ENCODE data around the gene WDFY2.

The WDFY2 gene

GRCh38 chr13:51728972-51729371 lies 144.7 kb downstream of the WDFY2 start:
- peaks cover 9 to 13% of the 10 kb centered on the region in 2 donors for H3K4me1 ChIP-seq (ENCODE audit: control insufficient read depth in 2 of 2, insufficient read depth in 1 of 2, low read depth in 1 of 2, low read length in 2 of 2)
- H3K23ac ChIP-seq (ENCODE audit: low read depth, low read length, poor library complexity) = no peak overlapping the region
- H2BK5ac ChIP-seq (ENCODE audit: low read length) = no peak overlapping the region
- no peak overlapping the region for H4K8ac ChIP-seq (ENCODE audit: low read depth, low read length)
- WGBS, 2 donors (ENCODE audit: extremely low coverage in 2 of 2, insufficient read length in 2 of 2, insufficient replicate concordance in 1 of 2) = no CpG with 5 or more reads among the region's 10 CpGs
- H3K14ac ChIP-seq (ENCODE audit: low read length) = no peak overlapping the region
- H3K27ac ChIP-seq (replicated peaks; ENCODE audit: low read length) = no peak overlapping the region
- no peak overlapping the region for H2BK12ac ChIP-seq (ENCODE audit: low read length)
- no peaks in the 10 kb centered on the region for H3K27me3 ChIP-seq (ENCODE audit: control insufficient read depth in 3 of 3, insufficient read depth in 3 of 3, low read depth in 1 of 3, low read length in 3 of 3)
- H3K79me1 ChIP-seq (ENCODE audit: low read depth, low read length) = no peaks in the 10 kb centered on the region
- H3K9me3 ChIP-seq (replicated peaks in 1 of 2; ENCODE audit: control insufficient read depth in 2 of 2, insufficient read depth in 1 of 2, low read depth in 1 of 2, low read length in 2 of 2) = peaks cover 0 to 1% of the 10 kb centered on the region in 2 donors
- no peak overlapping the region for H4K91ac ChIP-seq (ENCODE audit: low read depth, low read length, poor library complexity)
- no peak overlapping the region for H3K9ac ChIP-seq (ENCODE audit: low read depth, low read length, poor library complexity)
- no peak overlapping the region for H2BK120ac ChIP-seq (ENCODE audit: low read depth, low read length)
- no peak overlapping the region for H3K18ac ChIP-seq (ENCODE audit: low read length)
- H2BK15ac ChIP-seq (ENCODE audit: low read length) = no peak overlapping the region
- DNase-seq (ENCODE audit: low spot score) = no peak
- H3K4me2 ChIP-seq (ENCODE audit: insufficient read depth, low read length, poor library complexity, severe bottlenecking) = no peak overlapping the region
- H2AFZ ChIP-seq (ENCODE audit: low read length) = no peak overlapping the region
- no peak overlapping the region for H2AK5ac ChIP-seq (ENCODE audit: low read depth, low read length)
- H3K4ac ChIP-seq (ENCODE audit: low read length) = no peak overlapping the region
- H3K36me3 ChIP-seq (replicated peaks in 1 of 2; ENCODE audit: control insufficient read depth in 2 of 2, insufficient read depth in 2 of 2, low read length in 2 of 2) = peaks cover 2 to 10% of the 10 kb centered on the region in 2 donors
- no peak overlapping the region for H3K4me3 ChIP-seq (ENCODE audit: low read length in 2 of 2)

GRCh38 chr13:51729866-51730553 lies 145.7 kb downstream of the WDFY2 start:
- Histone ChIP-seq H3K4me3 (ENCODE audit: low read length in 2 of 2) (no peak overlapping the region), H2AK5ac (ENCODE audit: low read depth, low read length) (no peak overlapping the region), H3K14ac (ENCODE audit: low read length) (no peak overlapping the region), H2BK5ac (ENCODE audit: low read length) (no peak overlapping the region), H2BK12ac (ENCODE audit: low read length) (no peak overlapping the region), H3K18ac (ENCODE audit: low read length) (no peak overlapping the region), H3K27me3 (ENCODE audit: control insufficient read depth in 3 of 3, insufficient read depth in 3 of 3, low read depth in 1 of 3, low read length in 3 of 3) (no peaks in the 10 kb centered on the region), H3K4ac (ENCODE audit: low read length) (no peak overlapping the region), H3K4me2 (ENCODE audit: insufficient read depth, low read length, poor library complexity, severe bottlenecking) (no peak overlapping the region), H4K91ac (ENCODE audit: low read depth, low read length, poor library complexity) (no peak overlapping the region), H2AFZ (ENCODE audit: low read length) (no peak overlapping the region), H3K36me3 (replicated peaks in 1 of 2; ENCODE audit: control insufficient read depth in 2 of 2, insufficient read depth in 2 of 2, low read length in 2 of 2) (peaks cover 2 to 10% of the 10 kb centered on the region in 2 donors), H3K9ac (ENCODE audit: low read depth, low read length, poor library complexity) (no peak overlapping the region), H3K79me1 (ENCODE audit: low read depth, low read length) (no peaks in the 10 kb centered on the region), H3K9me3 (replicated peaks in 1 of 2; ENCODE audit: control insufficient read depth in 2 of 2, insufficient read depth in 1 of 2, low read depth in 1 of 2, low read length in 2 of 2) (peaks cover 0 to 1% of the 10 kb centered on the region in 2 donors), H3K23ac (ENCODE audit: low read depth, low read length, poor library complexity) (no peak overlapping the region), H2BK120ac (ENCODE audit: low read depth, low read length) (no peak overlapping the region), H2BK15ac (ENCODE audit: low read length) (no peak overlapping the region), H4K8ac (ENCODE audit: low read depth, low read length) (no peak overlapping the region), H3K4me1 (ENCODE audit: control insufficient read depth in 2 of 2, insufficient read depth in 1 of 2, low read depth in 1 of 2, low read length in 2 of 2) (peaks cover 9 to 13% of the 10 kb centered on the region in 2 donors), H3K27ac (replicated peaks; ENCODE audit: low read length) (peak overlapping the region; percentile 23)
- no peak for DNase-seq (ENCODE audit: low spot score)
- no CpG with 5 or more reads among the region's 11 CpGs for WGBS, 2 donors (ENCODE audit: extremely low coverage in 2 of 2, insufficient read length in 2 of 2, insufficient replicate concordance in 1 of 2)

- H2BK12ac ChIP-seq (ENCODE audit: low read length) = no peak overlapping the region
- H2BK120ac ChIP-seq (ENCODE audit: low read depth, low read length) = no peak overlapping the region
- no peak overlapping the region for H3K18ac ChIP-seq (ENCODE audit: low read length)
- no peaks in the 10 kb centered on the region for H3K79me1 ChIP-seq (ENCODE audit: low read depth, low read length)
- H3K4ac ChIP-seq (ENCODE audit: low read length) = no peak overlapping the region
- H3K4me3 ChIP-seq (ENCODE audit: low read length in 2 of 2) = no peak overlapping the region
- peaks cover 2 to 10% of the 10 kb centered on the region in 2 donors for H3K36me3 ChIP-seq (replicated peaks in 1 of 2; ENCODE audit: control insufficient read depth in 2 of 2, insufficient read depth in 2 of 2, low read length in 2 of 2)
- H3K27ac ChIP-seq (replicated peaks; ENCODE audit: low read length) = no peak overlapping the region
- H3K14ac ChIP-seq (ENCODE audit: low read length) = no peak overlapping the region
- H3K4me1 ChIP-seq (ENCODE audit: control insufficient read depth in 2 of 2, insufficient read depth in 1 of 2, low read depth in 1 of 2, low read length in 2 of 2) = peaks cover 9 to 13% of the 10 kb centered on the region in 2 donors
- no peak overlapping the region for H4K8ac ChIP-seq (ENCODE audit: low read depth, low read length)
- H2AK5ac ChIP-seq (ENCODE audit: low read depth, low read length) = no peak overlapping the region
- H3K9ac ChIP-seq (ENCODE audit: low read depth, low read length, poor library complexity) = no peak overlapping the region
- H3K4me2 ChIP-seq (ENCODE audit: insufficient read depth, low read length, poor library complexity, severe bottlenecking) = no peak overlapping the region
- no peak for DNase-seq (ENCODE audit: low spot score)
- no peaks in the 10 kb centered on the region for H3K27me3 ChIP-seq (ENCODE audit: control insufficient read depth in 3 of 3, insufficient read depth in 3 of 3, low read depth in 1 of 3, low read length in 3 of 3)
- H2BK15ac ChIP-seq (ENCODE audit: low read length) = no peak overlapping the region
- no peak overlapping the region for H4K91ac ChIP-seq (ENCODE audit: low read depth, low read length, poor library complexity)
- no peak overlapping the region for H2AFZ ChIP-seq (ENCODE audit: low read length)
- H3K9me3 ChIP-seq (replicated peaks in 1 of 2; ENCODE audit: control insufficient read depth in 2 of 2, insufficient read depth in 1 of 2, low read depth in 1 of 2, low read length in 2 of 2) = peaks cover 0 to 1% of the 10 kb centered on the region in 2 donors
- WGBS, 2 donors (ENCODE audit: extremely low coverage in 2 of 2, insufficient read length in 2 of 2, insufficient replicate concordance in 1 of 2) = no CpG with 5 or more reads among the region's 1 CpG
- no peak overlapping the region for H2BK5ac ChIP-seq (ENCODE audit: low read length)
- no peak overlapping the region for H3K23ac ChIP-seq (ENCODE audit: low read depth, low read length, poor library complexity)
These were observed 146.7 kb downstream of the WDFY2 start for GRCh38 chr13:51730927-51731326.

DNA sequence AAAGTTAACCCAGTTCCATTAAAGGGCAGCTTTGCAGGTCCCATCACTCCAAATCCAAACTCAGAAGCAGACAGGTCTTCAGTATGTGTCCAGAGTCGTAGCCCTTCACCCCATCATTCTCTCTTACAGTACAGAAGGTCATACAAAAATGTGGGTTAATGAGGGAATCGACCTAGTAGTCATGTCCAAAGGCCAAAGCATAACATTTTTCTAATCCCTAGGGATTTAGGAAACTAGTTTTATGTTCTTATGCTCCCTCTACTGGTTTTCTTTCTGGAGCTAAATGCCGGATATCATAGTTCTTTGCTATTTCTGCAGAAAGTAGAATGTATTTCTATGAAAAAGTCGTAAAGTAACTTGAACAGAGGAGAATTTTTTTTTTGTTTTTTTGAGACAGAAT lies 147.5 kb downstream of the WDFY2 start:
- Histone ChIP-seq H2AK5ac (ENCODE audit: low read depth, low read length) (no peak overlapping the region), H3K4me2 (ENCODE audit: insufficient read depth, low read length, poor library complexity, severe bottlenecking) (no peak overlapping the region), H2BK15ac (ENCODE audit: low read length) (no peak overlapping the region), H2AFZ (ENCODE audit: low read length) (no peak overlapping the region), H3K36me3 (replicated peaks in 1 of 2; ENCODE audit: control insufficient read depth in 2 of 2, insufficient read depth in 2 of 2, low read length in 2 of 2) (peaks cover 2 to 10% of the 10 kb centered on the region in 2 donors), H4K8ac (ENCODE audit: low read depth, low read length) (no peak overlapping the region), H3K4ac (ENCODE audit: low read length) (no peak overlapping the region), H3K23ac (ENCODE audit: low read depth, low read length, poor library complexity) (no peak overlapping the region), H2BK5ac (ENCODE audit: low read length) (no peak overlapping the region), H3K27me3 (ENCODE audit: control insufficient read depth in 3 of 3, insufficient read depth in 3 of 3, low read depth in 1 of 3, low read length in 3 of 3) (no peaks in the 10 kb centered on the region), H2BK12ac (ENCODE audit: low read length) (no peak overlapping the region), H2BK120ac (ENCODE audit: low read depth, low read length) (no peak overlapping the region), H4K91ac (ENCODE audit: low read depth, low read length, poor library complexity) (no peak overlapping the region), H3K79me1 (ENCODE audit: low read depth, low read length) (no peaks in the 10 kb centered on the region), H3K9ac (ENCODE audit: low read depth, low read length, poor library complexity) (no peak overlapping the region), H3K14ac (ENCODE audit: low read length) (no peak overlapping the region), H3K27ac (replicated peaks; ENCODE audit: low read length) (no peak overlapping the region), H3K4me3 (ENCODE audit: low read length in 2 of 2) (no peak overlapping the region), H3K18ac (ENCODE audit: low read length) (no peak overlapping the region), H3K9me3 (replicated peaks in 1 of 2; ENCODE audit: control insufficient read depth in 2 of 2, insufficient read depth in 1 of 2, low read depth in 1 of 2, low read length in 2 of 2) (peaks cover 0 to 1% of the 10 kb centered on the region in 2 donors), H3K4me1 (ENCODE audit: control insufficient read depth in 2 of 2, insufficient read depth in 1 of 2, low read depth in 1 of 2, low read length in 2 of 2) (peaks cover 9 to 13% of the 10 kb centered on the region in 2 donors)
- DNase-seq (ENCODE audit: low spot score) = no peak
- no CpG with 5 or more reads among the region's 4 CpGs for WGBS, 2 donors (ENCODE audit: extremely low coverage in 2 of 2, insufficient read length in 2 of 2, insufficient replicate concordance in 1 of 2)
